ENCODE data around the gene SHROOM3. TPM values are rescaled to one million over a fixed set of nuclear protein-coding genes. Genes with fewer than 3 reads are reported as not detected.

The SHROOM3 gene
- total and polyA plus RNA-seq, 2 of the 13 experiments (the other 11 are each of a cell fraction or from before 2014, with no cell fraction given), result 0.01 TPM; not detected in 1

DNA sequence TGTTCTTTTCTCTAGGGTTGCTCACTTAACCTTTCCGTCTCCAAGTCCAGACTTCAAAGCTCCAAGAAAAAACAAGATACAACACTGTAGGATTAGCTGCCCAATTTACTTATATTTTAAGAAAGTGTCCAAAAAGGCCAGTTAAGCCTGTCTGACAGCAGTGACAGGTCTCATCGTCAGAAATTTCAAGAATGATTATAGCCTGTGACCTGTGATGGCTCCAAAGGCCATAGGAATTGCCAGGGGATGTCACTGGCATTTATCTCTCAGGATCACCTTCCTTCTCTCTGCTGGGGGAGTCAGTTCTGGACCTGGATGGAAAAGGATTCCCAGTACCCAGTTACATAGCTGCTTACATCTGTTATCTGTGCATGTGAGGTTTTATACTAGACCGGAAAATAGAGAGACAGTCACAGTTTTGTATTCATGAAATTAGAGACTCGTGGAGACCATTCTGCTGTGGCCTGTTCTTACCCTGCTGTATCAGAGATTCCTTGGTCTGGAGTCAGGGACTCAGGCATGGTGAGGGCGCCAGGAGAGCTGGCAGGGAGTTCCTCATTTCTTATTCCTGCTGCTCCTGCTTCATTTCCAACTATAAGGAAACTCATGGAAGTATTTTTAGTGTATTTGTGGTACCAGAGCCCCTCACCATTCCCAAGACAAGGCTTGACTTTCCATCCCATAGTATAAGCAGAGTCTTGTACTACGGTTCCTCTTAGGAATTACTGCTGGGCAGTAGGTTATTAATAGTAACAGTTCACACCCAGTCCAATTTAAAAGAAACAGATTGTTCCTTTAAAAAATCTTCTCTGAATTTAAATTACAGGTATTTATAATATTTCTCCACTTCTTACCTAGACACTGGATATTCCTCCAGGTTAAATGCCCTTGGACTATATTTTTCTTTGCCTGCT lies 220.8 kb downstream of the SHROOM3 start:
- no peak for ATAC-seq
- Histone ChIP-seq H2AFZ (ENCODE audit: low read length) (no peak overlapping the region), H3K36me3 (replicated peaks in 1 of 2; ENCODE audit: control insufficient read depth in 1 of 2, insufficient read depth in 2 of 2, low read length in 2 of 2) (no peaks in the 10 kb centered on the region), H3K27me3 (ENCODE audit: control insufficient read depth in 1 of 2, insufficient read depth in 2 of 2, low read length in 2 of 2) (no peaks in the 10 kb centered on the region), H3K4me1 (ENCODE audit: insufficient read depth, low read length) (no peaks in the 10 kb centered on the region), H3K9me3 (ENCODE audit: low read length) (no peaks in the 10 kb centered on the region), H3K9ac (ENCODE audit: insufficient read depth, low read depth, low read length) (no peak overlapping the region), H3K27ac (ENCODE audit: extremely low read length, insufficient read depth, low read length) (no peak overlapping the region), H3K4me3 (replicated peaks in 1 of 3; ENCODE audit: insufficient read depth in 1 of 3, low read depth in 2 of 3, low read length in 3 of 3) (no peak overlapping the region), H3K79me2 (ENCODE audit: insufficient read depth, low read length) (no peaks in the 10 kb centered on the region), H4K20me1 (ENCODE audit: insufficient read depth, low read length) (no peaks in the 10 kb centered on the region), H3K4me2 (ENCODE audit: low read depth, low read length) (no peak overlapping the region)
- 27% methylated on average over 6 of the region's 6 CpGs for WGBS (ENCODE audit: low lambda C conversion rate)
- POLR2A ChIA-PET, result no interaction called here
- intact Hi-C loops (cut with micrococcal nuclease; ENCODE audit: unreplicated experiment), result no loop called here
- no TSS peak for BruUV-seq (replicated peaks)
- no peak for DNase-seq (ENCODE audit: low spot score)
- CTCF ChIA-PET (ENCODE audit: low intra/inter-chr PET ratio, low total read pairs), result no interaction called here
- no peak for FAIRE-seq
- TF ChIP-seq, protein P1, sequence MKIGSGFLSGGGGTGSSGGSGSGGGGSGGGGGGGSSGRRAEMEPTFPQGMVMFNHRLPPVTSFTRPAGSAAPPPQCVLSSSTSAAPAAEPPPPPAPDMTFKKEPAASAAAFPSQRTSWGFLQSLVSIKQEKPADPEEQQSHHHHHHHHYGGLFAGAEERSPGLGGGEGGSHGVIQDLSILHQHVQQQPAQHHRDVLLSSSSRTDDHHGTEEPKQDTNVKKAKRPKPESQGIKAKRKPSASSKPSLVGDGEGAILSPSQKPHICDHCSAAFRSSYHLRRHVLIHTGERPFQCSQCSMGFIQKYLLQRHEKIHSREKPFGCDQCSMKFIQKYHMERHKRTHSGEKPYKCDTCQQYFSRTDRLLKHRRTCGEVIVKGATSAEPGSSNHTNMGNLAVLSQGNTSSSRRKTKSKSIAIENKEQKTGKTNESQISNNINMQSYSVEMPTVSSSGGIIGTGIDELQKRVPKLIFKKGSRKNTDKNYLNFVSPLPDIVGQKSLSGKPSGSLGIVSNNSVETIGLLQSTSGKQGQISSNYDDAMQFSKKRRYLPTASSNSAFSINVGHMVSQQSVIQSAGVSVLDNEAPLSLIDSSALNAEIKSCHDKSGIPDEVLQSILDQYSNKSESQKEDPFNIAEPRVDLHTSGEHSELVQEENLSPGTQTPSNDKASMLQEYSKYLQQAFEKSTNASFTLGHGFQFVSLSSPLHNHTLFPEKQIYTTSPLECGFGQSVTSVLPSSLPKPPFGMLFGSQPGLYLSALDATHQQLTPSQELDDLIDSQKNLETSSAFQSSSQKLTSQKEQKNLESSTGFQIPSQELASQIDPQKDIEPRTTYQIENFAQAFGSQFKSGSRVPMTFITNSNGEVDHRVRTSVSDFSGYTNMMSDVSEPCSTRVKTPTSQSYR (CRISPR knock-in tag; IDR thresholded peaks at IDR 0.05; ENCODE audit: borderline replicate concordance), result no peak
- TF ChIP-seq, protein P2, sequence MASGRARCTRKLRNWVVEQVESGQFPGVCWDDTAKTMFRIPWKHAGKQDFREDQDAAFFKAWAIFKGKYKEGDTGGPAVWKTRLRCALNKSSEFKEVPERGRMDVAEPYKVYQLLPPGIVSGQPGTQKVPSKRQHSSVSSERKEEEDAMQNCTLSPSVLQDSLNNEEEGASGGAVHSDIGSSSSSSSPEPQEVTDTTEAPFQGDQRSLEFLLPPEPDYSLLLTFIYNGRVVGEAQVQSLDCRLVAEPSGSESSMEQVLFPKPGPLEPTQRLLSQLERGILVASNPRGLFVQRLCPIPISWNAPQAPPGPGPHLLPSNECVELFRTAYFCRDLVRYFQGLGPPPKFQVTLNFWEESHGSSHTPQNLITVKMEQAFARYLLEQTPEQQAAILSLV (CRISPR knock-in tag; IDR thresholded peaks at IDR 0.05; ENCODE audit: borderline replicate concordance), result no peak
- TF ChIP-seq ZMAT3 (CRISPR knock-in tag; conservative IDR thresholded peaks at IDR 0.05), result no peak
- TF ChIP-seq, protein P3, sequence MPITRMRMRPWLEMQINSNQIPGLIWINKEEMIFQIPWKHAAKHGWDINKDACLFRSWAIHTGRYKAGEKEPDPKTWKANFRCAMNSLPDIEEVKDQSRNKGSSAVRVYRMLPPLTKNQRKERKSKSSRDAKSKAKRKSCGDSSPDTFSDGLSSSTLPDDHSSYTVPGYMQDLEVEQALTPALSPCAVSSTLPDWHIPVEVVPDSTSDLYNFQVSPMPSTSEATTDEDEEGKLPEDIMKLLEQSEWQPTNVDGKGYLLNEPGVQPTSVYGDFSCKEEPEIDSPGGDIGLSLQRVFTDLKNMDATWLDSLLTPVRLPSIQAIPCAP (CRISPR knock-in tag; IDR thresholded peaks at IDR 0.05; ENCODE audit: low read depth), result no peak
- TF ChIP-seq, protein P4, sequence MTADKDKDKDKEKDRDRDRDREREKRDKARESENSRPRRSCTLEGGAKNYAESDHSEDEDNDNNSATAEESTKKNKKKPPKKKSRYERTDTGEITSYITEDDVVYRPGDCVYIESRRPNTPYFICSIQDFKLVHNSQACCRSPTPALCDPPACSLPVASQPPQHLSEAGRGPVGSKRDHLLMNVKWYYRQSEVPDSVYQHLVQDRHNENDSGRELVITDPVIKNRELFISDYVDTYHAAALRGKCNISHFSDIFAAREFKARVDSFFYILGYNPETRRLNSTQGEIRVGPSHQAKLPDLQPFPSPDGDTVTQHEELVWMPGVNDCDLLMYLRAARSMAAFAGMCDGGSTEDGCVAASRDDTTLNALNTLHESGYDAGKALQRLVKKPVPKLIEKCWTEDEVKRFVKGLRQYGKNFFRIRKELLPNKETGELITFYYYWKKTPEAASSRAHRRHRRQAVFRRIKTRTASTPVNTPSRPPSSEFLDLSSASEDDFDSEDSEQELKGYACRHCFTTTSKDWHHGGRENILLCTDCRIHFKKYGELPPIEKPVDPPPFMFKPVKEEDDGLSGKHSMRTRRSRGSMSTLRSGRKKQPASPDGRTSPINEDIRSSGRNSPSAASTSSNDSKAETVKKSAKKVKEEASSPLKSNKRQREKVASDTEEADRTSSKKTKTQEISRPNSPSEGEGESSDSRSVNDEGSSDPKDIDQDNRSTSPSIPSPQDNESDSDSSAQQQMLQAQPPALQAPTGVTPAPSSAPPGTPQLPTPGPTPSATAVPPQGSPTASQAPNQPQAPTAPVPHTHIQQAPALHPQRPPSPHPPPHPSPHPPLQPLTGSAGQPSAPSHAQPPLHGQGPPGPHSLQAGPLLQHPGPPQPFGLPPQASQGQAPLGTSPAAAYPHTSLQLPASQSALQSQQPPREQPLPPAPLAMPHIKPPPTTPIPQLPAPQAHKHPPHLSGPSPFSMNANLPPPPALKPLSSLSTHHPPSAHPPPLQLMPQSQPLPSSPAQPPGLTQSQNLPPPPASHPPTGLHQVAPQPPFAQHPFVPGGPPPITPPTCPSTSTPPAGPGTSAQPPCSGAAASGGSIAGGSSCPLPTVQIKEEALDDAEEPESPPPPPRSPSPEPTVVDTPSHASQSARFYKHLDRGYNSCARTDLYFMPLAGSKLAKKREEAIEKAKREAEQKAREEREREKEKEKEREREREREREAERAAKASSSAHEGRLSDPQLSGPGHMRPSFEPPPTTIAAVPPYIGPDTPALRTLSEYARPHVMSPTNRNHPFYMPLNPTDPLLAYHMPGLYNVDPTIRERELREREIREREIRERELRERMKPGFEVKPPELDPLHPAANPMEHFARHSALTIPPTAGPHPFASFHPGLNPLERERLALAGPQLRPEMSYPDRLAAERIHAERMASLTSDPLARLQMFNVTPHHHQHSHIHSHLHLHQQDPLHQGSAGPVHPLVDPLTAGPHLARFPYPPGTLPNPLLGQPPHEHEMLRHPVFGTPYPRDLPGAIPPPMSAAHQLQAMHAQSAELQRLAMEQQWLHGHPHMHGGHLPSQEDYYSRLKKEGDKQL (CRISPR knock-in tag; IDR thresholded peaks at IDR 0.05; ENCODE audit: low read depth), result no peak
- TF ChIP-seq, protein P5, sequence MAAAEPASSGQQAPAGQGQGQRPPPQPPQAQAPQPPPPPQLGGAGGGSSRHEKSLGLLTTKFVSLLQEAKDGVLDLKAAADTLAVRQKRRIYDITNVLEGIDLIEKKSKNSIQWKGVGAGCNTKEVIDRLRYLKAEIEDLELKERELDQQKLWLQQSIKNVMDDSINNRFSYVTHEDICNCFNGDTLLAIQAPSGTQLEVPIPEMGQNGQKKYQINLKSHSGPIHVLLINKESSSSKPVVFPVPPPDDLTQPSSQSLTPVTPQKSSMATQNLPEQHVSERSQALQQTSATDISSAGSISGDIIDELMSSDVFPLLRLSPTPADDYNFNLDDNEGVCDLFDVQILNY (CRISPR knock-in tag; conservative IDR thresholded peaks at IDR 0.05), result no peak
- TF ChIP-seq KLF6 (CRISPR knock-in tag; IDR thresholded peaks at IDR 0.05), result no peak
- TF ChIP-seq BORCS8-MEF2B (CRISPR knock-in tag; IDR thresholded peaks at IDR 0.05), result no peak
- no peak for TF ChIP-seq ZNF550 (CRISPR knock-in tag; IDR thresholded peaks at IDR 0.05; ENCODE audit: borderline replicate concordance)
- TF ChIP-seq DR1 (CRISPR knock-in tag; IDR thresholded peaks at IDR 0.05), result no peak
- in situ Hi-C loops (cut with HindIII; ENCODE audit: extremely low pct_ligation_motif_present, low pct_unique_long_range_greater_than_20kb), result no loop called here

All from HepG2 (cell line).